Tibial artery (tissue), 4 donors: ENCODE measurements around the gene ACVR1.

Source experiments
- DNase-seq, 2 donors: peaks; one replicate each; pipeline ENCODE4 v3.0.0-alpha.2; 2019
- H3K27ac ChIP-seq, 2 donors: fragments of 200-600 bp; sonication (generic) in 1 of 2; 1 replicate in 1 of 2; 2 replicates in 1 of 2; pipeline ENCODE4 v1.5.1; 2018 to 2019; ENCODE audit warnings: mild to moderate bottlenecking in 1 of 2
- H3K27me3 ChIP-seq, 2 donors: fragments of 200-600 bp; sonication (generic) in 1 of 2; one replicate each; pipeline versions ENCODE4 v1.5.1 to v1.6.0; 2016 to 2019
- H3K36me3 ChIP-seq, 3 donors: fragments of 200-600 bp; sonication (generic) in 2 of 3; one replicate each; pipeline ENCODE4 v1.5.1; 2016 to 2019; ENCODE audit warnings: mild to moderate bottlenecking in 2 of 3
- H3K4me1 ChIP-seq, 4 donors: fragments of 200-600 bp; sonication (generic) in 2 of 4; 1 replicate in 3 of 4; 2 replicates in 1 of 4; pipeline ENCODE4 v1.5.1; 2016 to 2019
- H3K4me3 ChIP-seq, 2 donors: fragments of 200-600 bp; sonication (generic) in 1 of 2; 1 replicate in 1 of 2; 2 replicates in 1 of 2; pipeline ENCODE4 v1.5.1; 2018 to 2019; ENCODE audit warnings: mild to moderate bottlenecking in 2 of 2
- H3K9me3 ChIP-seq, 3 donors: fragments of 200-600 bp; sonication (generic) in 1 of 3; one replicate each; pipeline ENCODE4 v1.5.1; 2016 to 2019
- intact Hi-C: fragments of 100-400 bp; cut with DNase I; formaldehyde crosslinking; loops from one replicate; pipeline ENCODE4 v1.15.0; 2023; ENCODE audit warnings: low total_unique reads
- TF ChIP-seq, protein P1 (sequence below), 2 experiments: fragments of 200-600 bp in 1 of 2; fragments of 450-650 bp in 1 of 2; IDR thresholded peaks; one replicate each; pipeline ENCODE4 v1.5.1; 2017 to 2019; ENCODE audit warnings: antibody characterized with exemption in 2 of 2, mild to moderate bottlenecking in 1 of 2, moderate library complexity in 1 of 2

Gene ACVR1

DNA sequence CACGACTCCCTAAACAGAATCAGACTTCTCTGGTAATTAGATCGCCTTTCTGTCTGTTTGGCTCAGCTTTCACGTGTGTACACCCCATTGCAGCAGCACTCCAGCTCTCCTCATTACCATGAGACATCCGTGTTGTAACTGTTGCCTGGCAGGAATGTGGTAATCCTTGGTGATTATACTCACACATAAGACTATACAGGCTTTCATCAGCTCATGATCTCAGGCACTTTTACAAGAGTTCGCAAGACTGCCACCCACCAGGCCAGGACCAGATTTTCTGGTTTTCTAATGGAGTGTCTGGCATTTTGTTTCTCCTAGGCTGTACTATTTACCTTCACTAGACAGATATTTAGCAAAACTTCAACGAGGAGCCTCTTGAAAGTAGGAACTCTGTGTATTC lies 50.2 kb downstream of the ACVR1 start:
- no peak overlapping the region for H3K27ac ChIP-seq
- TF ChIP-seq, protein P1, sequence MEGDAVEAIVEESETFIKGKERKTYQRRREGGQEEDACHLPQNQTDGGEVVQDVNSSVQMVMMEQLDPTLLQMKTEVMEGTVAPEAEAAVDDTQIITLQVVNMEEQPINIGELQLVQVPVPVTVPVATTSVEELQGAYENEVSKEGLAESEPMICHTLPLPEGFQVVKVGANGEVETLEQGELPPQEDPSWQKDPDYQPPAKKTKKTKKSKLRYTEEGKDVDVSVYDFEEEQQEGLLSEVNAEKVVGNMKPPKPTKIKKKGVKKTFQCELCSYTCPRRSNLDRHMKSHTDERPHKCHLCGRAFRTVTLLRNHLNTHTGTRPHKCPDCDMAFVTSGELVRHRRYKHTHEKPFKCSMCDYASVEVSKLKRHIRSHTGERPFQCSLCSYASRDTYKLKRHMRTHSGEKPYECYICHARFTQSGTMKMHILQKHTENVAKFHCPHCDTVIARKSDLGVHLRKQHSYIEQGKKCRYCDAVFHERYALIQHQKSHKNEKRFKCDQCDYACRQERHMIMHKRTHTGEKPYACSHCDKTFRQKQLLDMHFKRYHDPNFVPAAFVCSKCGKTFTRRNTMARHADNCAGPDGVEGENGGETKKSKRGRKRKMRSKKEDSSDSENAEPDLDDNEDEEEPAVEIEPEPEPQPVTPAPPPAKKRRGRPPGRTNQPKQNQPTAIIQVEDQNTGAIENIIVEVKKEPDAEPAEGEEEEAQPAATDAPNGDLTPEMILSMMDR (IDR thresholded peaks at IDR 0.05) = no peak
- no peak overlapping the region for H3K4me3 ChIP-seq
- no peaks in the 10 kb centered on the region for H3K9me3 ChIP-seq
- H3K36me3 ChIP-seq = no peaks in the 10 kb centered on the region
- intact Hi-C loops = no loop called here
- peak in 1 of 2 donors; percentile 41 for DNase-seq
- H3K4me1 ChIP-seq = peaks cover 0 to 33% (median 13%) of the 10 kb centered on the region in 4 donors
- H3K27me3 ChIP-seq = no peaks in the 10 kb centered on the region

DNA sequence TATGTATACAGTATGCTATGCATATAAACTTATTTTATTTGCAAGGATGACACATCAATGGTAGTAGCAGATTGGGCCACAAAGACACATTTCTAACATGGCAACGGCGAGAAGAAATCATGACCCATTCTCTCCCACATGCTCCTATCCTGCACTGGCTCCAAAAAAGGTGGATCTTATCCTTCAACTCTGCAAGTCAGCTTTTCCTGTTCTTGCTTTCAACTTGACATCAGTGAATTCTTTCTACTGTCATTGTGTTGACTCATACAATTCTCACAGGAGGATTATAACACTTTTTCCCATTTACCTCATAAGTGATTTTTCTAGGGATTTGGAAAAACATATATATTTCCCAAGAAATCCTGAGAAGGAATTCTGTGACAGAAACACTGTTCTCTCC lies 53.1 kb downstream of the ACVR1 start:
- no peak for DNase-seq
- no peaks in the 10 kb centered on the region for H3K9me3 ChIP-seq
- H3K27ac ChIP-seq = no peak overlapping the region
- no peak overlapping the region for H3K4me3 ChIP-seq
- no peaks in the 10 kb centered on the region for H3K27me3 ChIP-seq
- intact Hi-C loops = no loop called here
- TF ChIP-seq, protein P1 (IDR thresholded peaks at IDR 0.05) = no peak
- peaks cover 0 to 6% (median 6%) of the 10 kb centered on the region in 3 donors for H3K36me3 ChIP-seq
- H3K4me1 ChIP-seq = peaks cover 0 to 28% (median 15%) of the 10 kb centered on the region in 4 donors

- Histone ChIP-seq H3K4me3 (no peak overlapping the region), H3K36me3 (peaks cover 1 to 11% (median 11%) of the 10 kb centered on the region in 3 donors), H3K9me3 (no peaks in the 10 kb centered on the region), H3K27me3 (no peaks in the 10 kb centered on the region), H3K27ac (peak overlapping the region in 1 of 2 donors; percentile 60), H3K4me1 (peaks cover 0 to 28% (median 15%) of the 10 kb centered on the region in 4 donors)
- no peak for DNase-seq
- TF ChIP-seq, protein P1 (IDR thresholded peaks at IDR 0.05) = no peak
- intact Hi-C loops = no loop called here
Measured at GRCh38 chr2:157822533-157822932, 53.6 kb downstream of the ACVR1 start.

DNA sequence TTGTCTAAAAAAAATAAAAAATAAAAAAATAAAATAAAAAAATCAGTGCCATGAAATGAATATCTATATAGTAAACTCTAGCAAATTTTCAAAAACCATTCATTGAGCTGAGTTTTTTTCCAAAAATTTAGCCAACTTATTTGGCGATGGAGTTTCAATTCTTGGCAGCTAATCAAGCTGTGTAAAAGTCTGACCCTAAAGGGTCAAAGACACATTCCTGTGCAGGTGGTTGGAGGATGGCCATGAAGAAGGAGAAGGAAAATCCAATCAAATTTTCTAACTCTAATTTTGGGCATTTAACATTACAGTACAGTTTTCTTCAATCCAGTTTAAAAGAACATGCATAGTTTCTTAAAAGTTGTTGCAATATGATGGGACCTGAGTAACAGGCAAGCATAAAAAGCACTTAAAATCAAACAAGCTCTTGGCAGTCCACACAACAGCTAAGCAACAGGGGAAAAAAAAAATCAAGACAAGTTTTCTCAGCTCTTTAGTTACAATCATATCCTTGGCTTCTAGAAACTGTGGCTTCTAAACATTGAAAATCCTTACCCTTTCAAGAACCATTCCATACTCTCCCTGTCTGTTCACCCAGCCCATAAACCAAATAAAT lies 54.5 kb downstream of the ACVR1 start:
- Histone ChIP-seq H3K4me1 (peaks cover 0 to 28% (median 15%) of the 10 kb centered on the region in 4 donors), H3K27ac (peak overlapping the region; percentile 38 to 60), H3K27me3 (no peaks in the 10 kb centered on the region), H3K4me3 (no peak overlapping the region), H3K36me3 (peaks cover 10 to 20% (median 18%) of the 10 kb centered on the region in 3 donors), H3K9me3 (no peaks in the 10 kb centered on the region)
- intact Hi-C loops = no loop called here
- DNase-seq = no peak
- TF ChIP-seq, protein P1 (IDR thresholded peaks at IDR 0.05) = no peak

GRCh38 chr2:157820193-157820592 lies 55.9 kb downstream of the ACVR1 start:
- Histone ChIP-seq H3K36me3 (peaks cover 10 to 23% (median 18%) of the 10 kb centered on the region in 3 donors), H3K27ac (peak overlapping the region; percentile 13 to 17), H3K4me1 (peaks cover 0 to 33% (median 14%) of the 10 kb centered on the region in 4 donors), H3K27me3 (no peaks in the 10 kb centered on the region), H3K4me3 (no peak overlapping the region), H3K9me3 (no peaks in the 10 kb centered on the region)
- no peak for DNase-seq
- intact Hi-C loops = no loop called here
- TF ChIP-seq, protein P1 (IDR thresholded peaks at IDR 0.05) = no peak
